ENCODE data around the gene POM121C.
"Not testable (repeated sequence)": the region's sequence is repeated elsewhere in the genome, so short reads cannot be mapped to it uniquely, and the experiment has no call there.

POM121C gene

GRCh38 chr7:75485979-75486643 lies at the start of gene POM121C:
POM121C (minus strand) TSS chr7:75486299; CDS start chr7:75441496, 44,803 bp downstream.
- not testable (repeated sequence) for FAIRE-seq

- no peak for FAIRE-seq
Measured at GRCh38 chr7:75534727-75535307, 48.7 kb upstream of the POM121C start.

- no peak for FAIRE-seq
Measured at GRCh38 chr7:75533926-75534325, 47.8 kb upstream of the POM121C start.

- no peak for FAIRE-seq
Measured at GRCh38 chr7:75532639-75533038, 46.5 kb upstream of the POM121C start.

GRCh38 chr7:75531359-75531821 lies 45.3 kb upstream of the POM121C start:
- no peak for FAIRE-seq

GRCh38 chr7:75527224-75527722 lies 41.2 kb upstream of the POM121C start:
- not testable (repeated sequence) for FAIRE-seq

GRCh38 chr7:75521727-75522126 lies 35.6 kb upstream of the POM121C start:
- FAIRE-seq, result not testable (repeated sequence)

GRCh38 chr7:75518842-75519241 lies 32.7 kb upstream of the POM121C start:
- not testable (repeated sequence) for FAIRE-seq

GRCh38 chr7:75509033-75509432 lies 22.9 kb upstream of the POM121C start:
- FAIRE-seq, result not testable (repeated sequence)

- FAIRE-seq, result not testable (repeated sequence)
Measured at GRCh38 chr7:75492020-75492419, 5.9 kb upstream of the POM121C start, which contains the start of gene SPDYE5. SPDYE5 (plus strand) TSS chr7:75492320; CDS start chr7:75494048, 1,728 bp downstream.

GRCh38 chr7:75485355-75485978 lies 632 bp downstream of the POM121C start:
- FAIRE-seq, result not testable (repeated sequence)

GRCh38 chr7:75480313-75480712 lies 5.8 kb downstream of the POM121C start:
- not testable (repeated sequence) for FAIRE-seq

- not testable (repeated sequence) for FAIRE-seq
Measured at GRCh38 chr7:75477457-75477856, 8.6 kb downstream of the POM121C start.

- FAIRE-seq, result not testable (repeated sequence)
Measured at GRCh38 chr7:75470166-75470565, 15.9 kb downstream of the POM121C start.

- not testable (repeated sequence) for FAIRE-seq
Measured at GRCh38 chr7:75460541-75460940, 25.6 kb downstream of the POM121C start.

GRCh38 chr7:75458034-75458433 lies 28.1 kb downstream of the POM121C start:
- not testable (repeated sequence) for FAIRE-seq

GRCh38 chr7:75456403-75456802 lies 29.7 kb downstream of the POM121C start:
- not testable (repeated sequence) for FAIRE-seq

GRCh38 chr7:75452494-75452955 lies 33.6 kb downstream of the POM121C start:
- not testable (repeated sequence) for FAIRE-seq

GRCh38 chr7:75449946-75450345 lies 36.2 kb downstream of the POM121C start:
- not testable (repeated sequence) for FAIRE-seq

GRCh38 chr7:75442465-75443111 lies 43.5 kb downstream of the POM121C start:
- not testable (repeated sequence) for FAIRE-seq

GRCh38 chr7:75442101-75442464 lies 44.0 kb downstream of the POM121C start:
- FAIRE-seq, result not testable (repeated sequence)

GRCh38 chr7:75439000-75439399 lies 47.1 kb downstream of the POM121C start:
- not testable (repeated sequence) for FAIRE-seq

GRCh38 chr7:75423481-75423880 lies 62.6 kb downstream of the POM121C start:
- FAIRE-seq, result not testable (repeated sequence)
